Parathyroid adenoma (tissue), 2 donors: ENCODE measurements around the gene PKHD1.

Experiments used
- H2AFZ ChIP-seq: fragments of 300-600 bp; sonication (generic); one replicate; pipeline ENCODE4 v1.7.0; 2017; ENCODE audit warnings: antibody characterized with exemption, mild to moderate bottlenecking
- H3K27ac ChIP-seq: fragments of 300-600 bp; sonication (generic); one replicate; pipeline ENCODE4 v1.7.0; 2017
- H3K27me3 ChIP-seq: fragments of 300-600 bp; sonication (generic); one replicate; pipeline ENCODE4 v1.7.0; 2017; ENCODE audit warnings: low read length; ENCODE audit not compliant: control insufficient read depth, insufficient read depth
- H3K36me3 ChIP-seq: fragments of 300-600 bp; sonication (generic); one replicate; pipeline ENCODE4 v1.7.0; 2017; ENCODE audit warnings: low read length; ENCODE audit not compliant: control insufficient read depth, insufficient read depth
- H3K4me1 ChIP-seq: fragments of 300-600 bp; sonication (generic); one replicate; pipeline ENCODE4 v1.7.0; 2017; ENCODE audit warnings: control low read depth
- H3K4me2 ChIP-seq: fragments of 300-600 bp; sonication (generic); one replicate; pipeline ENCODE4 v1.7.0; 2017; ENCODE audit warnings: low read length
- H3K4me3 ChIP-seq: fragments of 300-600 bp; sonication (generic); one replicate; pipeline ENCODE4 v1.7.0; 2017; ENCODE audit warnings: low read depth, low read length
- H3K79me2 ChIP-seq: fragments of 300-600 bp; sonication (generic); one replicate; pipeline ENCODE4 v1.7.0; 2017; ENCODE audit warnings: control low read depth
- H3K9ac ChIP-seq: fragments of 300-600 bp; sonication (generic); one replicate; pipeline ENCODE4 v1.7.0; 2017; ENCODE audit warnings: mild to moderate bottlenecking
- H3K9me3 ChIP-seq: fragments of 300-600 bp; sonication (generic); one replicate; pipeline ENCODE4 v1.7.0; 2017; ENCODE audit warnings: low read length; ENCODE audit not compliant: control insufficient read depth
- CTCF ChIP-seq: fragments of 300-600 bp; sonication (generic); IDR thresholded peaks from one replicate; pipeline ENCODE4 v1.7.0; 2017; ENCODE audit warnings: antibody characterized with exemption, mild to moderate bottlenecking
- donor health status: primary hyperparathyroidism.

The PKHD1 gene

GRCh38 chr6:52065621-52066020, 21.8 kb downstream of the PKHD1 start:
- no peak overlapping the region for H3K27ac ChIP-seq
- H3K9ac ChIP-seq = no peak overlapping the region
- H3K4me2 ChIP-seq = no peak overlapping the region
- no peaks in the 10 kb centered on the region for H3K36me3 ChIP-seq
- H2AFZ ChIP-seq = no peak overlapping the region
- H3K9me3 ChIP-seq = no peaks in the 10 kb centered on the region
- no peaks in the 10 kb centered on the region for H3K79me2 ChIP-seq
- H3K27me3 ChIP-seq = no peaks in the 10 kb centered on the region
- TF ChIP-seq CTCF = no peak
- H3K4me3 ChIP-seq = no peak overlapping the region
- no peaks in the 10 kb centered on the region for H3K4me1 ChIP-seq

DNA sequence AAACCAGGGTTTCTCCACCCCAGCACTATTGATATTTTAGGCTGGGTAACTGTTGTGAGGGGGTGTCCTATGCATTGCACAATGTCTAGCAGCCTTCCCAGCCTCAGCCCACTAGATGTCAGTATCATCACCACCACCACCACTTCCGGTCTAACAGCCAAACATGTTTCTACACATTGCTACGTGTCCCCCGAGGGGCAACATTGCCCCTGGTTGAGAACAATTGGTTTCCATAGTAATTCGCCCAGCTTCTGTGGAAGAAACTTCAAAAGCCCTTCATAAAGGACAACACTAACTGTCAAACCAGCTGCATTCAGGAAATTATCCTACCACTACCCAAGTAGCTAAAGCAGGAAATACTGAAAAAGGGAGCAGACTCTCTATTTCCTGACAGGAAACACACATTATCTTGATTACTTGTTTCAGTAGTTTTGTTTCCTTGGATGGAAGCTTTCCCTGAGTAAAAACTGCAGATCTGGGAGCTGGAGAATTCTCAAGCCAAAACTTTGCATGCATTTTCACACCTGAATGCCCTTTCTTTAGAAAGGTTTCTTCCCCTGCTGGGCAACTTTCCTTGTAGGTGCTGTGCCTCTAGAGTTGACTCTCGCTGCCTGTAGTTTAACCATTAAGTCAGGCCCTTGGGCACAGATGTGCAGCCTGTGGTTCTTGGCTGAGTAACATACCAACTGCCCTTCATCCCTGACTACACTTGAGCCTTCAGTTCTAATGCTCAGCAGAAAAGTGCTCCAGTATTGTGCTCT, 23.6 kb downstream of the PKHD1 start:
- TF ChIP-seq CTCF = peak; percentile 23
- H3K9me3 ChIP-seq = no peaks in the 10 kb centered on the region
- no peak overlapping the region for H3K4me2 ChIP-seq
- H2AFZ ChIP-seq = peak overlapping the region; percentile 66
- no peaks in the 10 kb centered on the region for H3K4me1 ChIP-seq
- no peaks in the 10 kb centered on the region for H3K79me2 ChIP-seq
- no peaks in the 10 kb centered on the region for H3K36me3 ChIP-seq
- no peak overlapping the region for H3K27ac ChIP-seq
- no peak overlapping the region for H3K4me3 ChIP-seq
- no peak overlapping the region for H3K9ac ChIP-seq
- H3K27me3 ChIP-seq = no peaks in the 10 kb centered on the region

GRCh38 chr6:52061481-52061880, 25.9 kb downstream of the PKHD1 start:
- Histone ChIP-seq H3K9ac (no peak overlapping the region), H3K4me3 (no peak overlapping the region), H3K27ac (no peak overlapping the region), H2AFZ (no peak overlapping the region), H3K36me3 (no peaks in the 10 kb centered on the region), H3K4me2 (no peak overlapping the region), H3K9me3 (no peaks in the 10 kb centered on the region), H3K27me3 (no peaks in the 10 kb centered on the region), H3K79me2 (no peaks in the 10 kb centered on the region), H3K4me1 (no peaks in the 10 kb centered on the region)
- TF ChIP-seq CTCF = no peak

DNA sequence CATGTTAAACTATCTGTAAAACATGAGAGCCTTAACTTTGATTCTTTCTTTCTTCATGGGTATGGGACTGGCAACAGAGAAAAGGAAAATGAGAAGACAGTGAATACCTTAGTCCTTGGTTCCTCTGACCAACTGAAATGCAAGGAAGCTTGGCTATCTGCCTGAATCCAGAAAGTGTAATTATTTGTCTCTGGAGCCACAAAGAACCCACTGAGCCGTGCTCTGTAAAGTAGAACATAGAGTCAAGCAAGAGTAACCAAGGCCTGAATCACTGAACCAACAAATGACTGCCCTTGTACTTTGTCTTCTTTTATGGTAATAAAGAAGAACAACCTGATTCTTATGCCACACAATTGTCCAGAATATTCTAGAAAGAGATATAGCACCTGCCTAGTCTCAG, 27.6 kb downstream of the PKHD1 start:
- no peaks in the 10 kb centered on the region for H3K9me3 ChIP-seq
- no peak overlapping the region for H3K4me3 ChIP-seq
- TF ChIP-seq CTCF = no peak
- no peak overlapping the region for H2AFZ ChIP-seq
- H3K79me2 ChIP-seq = no peaks in the 10 kb centered on the region
- H3K27ac ChIP-seq = no peak overlapping the region
- H3K9ac ChIP-seq = no peak overlapping the region
- H3K36me3 ChIP-seq = no peaks in the 10 kb centered on the region
- no peak overlapping the region for H3K4me2 ChIP-seq
- no peaks in the 10 kb centered on the region for H3K4me1 ChIP-seq
- H3K27me3 ChIP-seq = no peaks in the 10 kb centered on the region

- H3K4me2 ChIP-seq = no peak overlapping the region
- no peaks in the 10 kb centered on the region for H3K4me1 ChIP-seq
- no peaks in the 10 kb centered on the region for H3K79me2 ChIP-seq
- no peak overlapping the region for H3K27ac ChIP-seq
- no peak overlapping the region for H3K9ac ChIP-seq
- H3K4me3 ChIP-seq = no peak overlapping the region
- H3K36me3 ChIP-seq = no peaks in the 10 kb centered on the region
- TF ChIP-seq CTCF = no peak
- no peaks in the 10 kb centered on the region for H3K9me3 ChIP-seq
- no peaks in the 10 kb centered on the region for H3K27me3 ChIP-seq
- no peak overlapping the region for H2AFZ ChIP-seq
These were observed 32.0 kb downstream of the PKHD1 start for GRCh38 chr6:52055451-52055850.
